ENCODE measurements around the gene TMEM247.

Gene TMEM247

DNA sequence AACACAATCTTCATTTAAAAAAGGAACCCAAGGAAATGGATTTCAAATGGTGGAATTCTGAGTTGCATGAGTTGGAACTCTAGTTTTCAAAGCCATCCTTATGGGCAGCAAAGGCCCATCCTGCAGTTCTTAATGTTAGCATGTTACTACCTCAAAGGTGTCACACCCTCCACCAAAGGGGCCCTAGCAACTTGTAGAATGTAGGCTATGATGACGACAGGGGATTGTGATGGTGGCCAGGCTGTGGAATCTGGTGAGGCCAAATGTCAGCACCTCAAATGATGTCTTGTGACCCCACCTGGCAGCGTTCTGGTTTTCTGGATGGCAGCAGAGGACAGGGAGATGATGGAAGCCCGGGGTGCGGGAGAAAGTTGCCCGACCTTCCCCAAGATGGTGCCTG lies at the start of gene TMEM247:
Gene TMEM247 (plus strand): TSS at position 301 of the 400 bp plus-strand sequence.
- no peak for DNase-seq

DNA sequence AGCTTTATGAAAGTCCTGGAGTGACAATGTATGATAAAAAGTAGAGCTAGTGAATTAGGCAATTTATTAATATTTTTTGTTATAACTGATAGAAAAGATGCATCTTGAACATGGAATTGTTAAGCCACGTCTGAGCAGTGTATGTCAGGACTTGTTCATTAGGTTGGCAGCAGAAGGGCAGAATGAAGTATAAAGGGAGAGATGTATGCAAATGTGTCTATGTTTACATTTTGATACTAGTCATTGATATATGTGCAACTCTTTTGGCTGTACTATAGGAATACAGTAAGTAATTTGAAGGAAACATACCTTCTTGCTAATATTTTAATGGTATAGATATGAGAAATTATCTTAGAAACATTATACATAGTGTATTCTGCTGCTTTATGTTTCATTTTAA lies 49.0 kb upstream of the TMEM247 start:
- no peak for DNase-seq

DNA sequence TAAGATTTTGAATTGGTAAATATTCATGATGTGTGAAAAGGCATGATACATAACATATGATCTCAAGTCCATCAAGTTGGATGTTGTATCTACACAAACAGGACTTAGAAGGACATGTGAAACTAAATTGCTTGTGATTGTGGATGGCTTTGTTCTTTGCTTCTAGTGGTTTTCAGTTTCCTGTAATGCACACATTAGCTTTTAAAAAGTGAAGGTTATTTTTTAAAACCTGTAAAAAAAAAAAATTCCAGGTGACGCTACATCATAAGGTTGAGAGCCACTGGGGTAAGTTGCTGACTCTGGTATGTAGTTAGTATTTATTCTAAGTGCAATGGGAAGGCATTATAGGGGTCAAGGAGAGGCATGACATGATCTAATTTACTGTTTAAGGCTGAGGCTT lies 48.4 kb upstream of the TMEM247 start:
- DNase-seq: no peak

DNA sequence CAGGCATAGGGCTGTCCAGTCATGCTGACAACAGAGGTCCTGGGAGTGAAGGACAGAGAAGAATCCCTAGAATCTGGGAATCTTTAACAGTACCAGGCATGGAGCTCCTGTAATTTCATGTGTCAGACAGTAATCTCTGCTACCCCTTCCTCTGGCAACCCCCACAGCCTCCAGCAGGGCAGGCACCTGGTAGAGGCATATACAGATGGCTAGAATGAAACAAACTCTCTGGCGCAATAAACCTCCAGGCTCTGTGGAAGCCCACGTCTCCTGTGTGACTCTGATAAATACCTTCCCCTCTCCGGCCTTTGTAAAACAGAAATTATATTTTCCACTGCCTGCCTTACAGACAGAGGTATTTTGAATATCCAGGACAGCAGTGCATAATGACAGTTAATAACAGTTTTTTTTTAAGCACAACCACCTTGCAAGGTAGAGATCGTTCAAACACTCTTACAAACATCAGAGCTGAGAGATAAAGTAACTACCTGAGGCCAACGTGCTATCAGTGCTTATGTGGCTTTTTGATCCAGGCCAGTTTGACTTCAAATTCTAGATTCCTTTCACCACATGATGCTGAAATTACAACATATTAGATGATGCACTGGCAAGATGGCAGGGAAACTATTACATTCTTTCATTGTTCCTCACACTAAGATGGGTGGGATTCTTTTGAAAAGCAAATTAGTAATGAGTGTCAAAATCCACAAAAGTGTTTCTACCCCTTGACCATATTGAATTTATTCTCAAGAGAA lies 47.7 kb upstream of the TMEM247 start:
- no peak for DNase-seq

DNA sequence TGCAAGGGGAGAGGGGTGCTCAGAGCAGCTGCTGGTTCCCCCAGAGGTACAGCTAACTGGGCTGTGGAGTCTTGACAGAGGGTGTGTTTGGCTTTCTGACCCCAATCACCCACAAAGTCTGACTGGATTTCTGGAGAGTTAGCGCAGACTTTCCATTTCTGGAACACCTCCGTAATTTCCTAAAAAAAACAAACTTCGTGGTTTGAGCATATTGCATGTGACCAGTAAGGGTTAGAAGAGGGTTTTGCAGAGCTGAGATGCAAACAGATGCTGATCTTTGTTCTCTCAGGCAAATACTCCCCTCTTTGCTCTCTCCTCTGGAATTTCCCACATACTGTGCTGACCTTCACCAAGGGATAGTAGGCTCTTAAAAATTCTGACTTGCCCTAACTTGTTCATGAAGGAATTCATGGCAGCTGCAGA lies 44.5 kb upstream of the TMEM247 start:
- no peak for DNase-seq

DNA sequence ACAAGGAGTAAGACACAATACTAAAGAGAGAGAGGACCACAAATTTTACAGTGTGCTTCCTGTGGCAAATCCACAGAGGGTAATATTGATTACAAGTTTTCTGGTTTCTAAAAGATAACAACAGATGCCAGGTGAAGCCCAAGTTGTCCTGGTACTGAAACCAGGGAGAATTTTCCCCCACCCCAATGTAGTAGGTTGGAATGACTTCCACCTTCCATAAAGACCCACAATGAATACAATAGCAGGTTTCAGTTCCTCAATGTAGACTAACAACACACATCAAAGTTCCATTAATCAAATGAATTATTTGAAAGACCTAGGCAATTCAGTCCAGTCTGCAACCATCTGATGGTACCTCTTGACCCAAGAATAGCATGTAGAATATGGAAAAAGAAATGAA lies 44.0 kb upstream of the TMEM247 start:
- DNase-seq: no peak

DNA sequence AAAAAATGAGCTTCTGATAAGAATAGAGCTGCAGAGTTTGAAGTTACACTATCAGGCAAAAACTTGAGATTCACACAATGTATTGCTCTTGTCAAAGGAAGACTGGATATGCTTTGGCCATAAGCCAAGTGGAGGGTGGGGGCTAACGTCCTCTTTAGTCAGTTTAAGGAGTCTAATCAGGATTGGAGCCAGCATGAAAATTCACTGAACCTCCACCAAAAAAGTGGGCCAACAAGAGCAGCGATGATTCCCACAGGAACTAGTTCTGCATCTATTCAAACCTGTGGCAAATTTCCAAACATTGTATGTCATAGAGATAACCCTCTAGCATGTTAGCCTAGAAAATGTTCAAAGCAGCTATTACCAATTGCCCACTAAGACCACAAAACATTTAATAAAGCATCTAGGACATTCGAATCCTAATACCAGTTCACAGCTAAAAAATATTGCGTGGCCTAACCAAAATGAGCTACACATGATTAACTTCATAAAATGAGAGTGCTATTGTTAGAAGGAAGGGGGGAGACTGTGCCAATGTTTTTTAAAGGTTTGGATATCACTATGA lies 43.5 kb upstream of the TMEM247 start:
- no peak for DNase-seq

DNA sequence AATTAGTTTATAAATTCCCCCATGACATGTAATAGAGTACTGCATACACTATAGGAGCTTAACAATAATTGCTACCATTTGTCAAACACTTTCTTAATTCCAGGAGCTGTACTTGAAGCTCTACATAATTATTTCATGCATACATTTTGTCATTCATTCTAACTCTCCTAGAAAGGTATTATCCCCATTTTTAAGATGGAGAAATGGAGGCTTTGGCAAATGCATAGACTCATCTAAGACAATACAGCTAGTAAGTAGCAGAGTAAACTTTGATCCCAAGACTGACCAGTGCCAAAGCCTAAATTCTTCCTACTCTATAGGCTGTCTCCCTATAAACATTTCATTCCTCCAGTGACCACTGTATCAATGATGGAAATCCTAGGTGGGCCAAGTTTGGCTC lies 42.6 kb upstream of the TMEM247 start:
- DNase-seq: no peak

DNA sequence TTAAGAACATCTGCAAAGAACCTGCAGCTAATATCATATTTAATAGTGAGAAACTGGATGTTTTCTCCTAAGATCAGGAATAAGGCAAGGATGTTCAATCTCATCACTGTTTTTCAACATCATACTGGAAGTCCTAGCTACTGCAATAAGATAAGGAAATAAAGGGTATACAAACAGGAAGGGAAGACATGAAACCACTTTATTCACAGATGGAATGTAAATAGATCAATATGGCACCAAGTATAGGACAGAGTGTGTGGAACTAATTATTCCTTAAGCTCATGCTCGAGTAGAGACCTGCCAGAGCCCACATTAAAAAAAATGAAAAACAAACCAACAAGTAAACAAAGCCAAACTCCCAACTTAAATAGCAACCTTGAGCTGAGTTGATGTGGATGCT lies 41.3 kb upstream of the TMEM247 start:
- DNase-seq: no peak

DNA sequence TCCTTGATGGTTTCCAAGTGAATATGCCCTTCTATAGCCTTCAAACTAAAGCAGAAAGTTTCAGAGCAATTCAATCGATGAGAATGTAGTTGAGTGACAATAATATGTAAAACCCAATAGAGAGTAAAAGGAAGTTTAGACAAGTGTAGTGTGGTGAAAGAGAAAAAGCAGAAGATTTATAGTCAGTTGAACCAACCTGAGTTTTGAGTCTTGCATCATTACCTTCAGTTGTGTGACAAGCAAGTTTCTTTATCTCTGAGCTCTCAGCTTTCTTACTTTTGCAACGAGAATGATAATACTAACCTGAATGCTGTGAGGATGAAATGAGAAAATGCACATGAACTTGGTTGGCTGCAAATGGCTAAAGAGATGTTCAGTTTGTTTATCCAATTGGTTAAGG lies 40.6 kb upstream of the TMEM247 start:
- no peak for DNase-seq

DNA sequence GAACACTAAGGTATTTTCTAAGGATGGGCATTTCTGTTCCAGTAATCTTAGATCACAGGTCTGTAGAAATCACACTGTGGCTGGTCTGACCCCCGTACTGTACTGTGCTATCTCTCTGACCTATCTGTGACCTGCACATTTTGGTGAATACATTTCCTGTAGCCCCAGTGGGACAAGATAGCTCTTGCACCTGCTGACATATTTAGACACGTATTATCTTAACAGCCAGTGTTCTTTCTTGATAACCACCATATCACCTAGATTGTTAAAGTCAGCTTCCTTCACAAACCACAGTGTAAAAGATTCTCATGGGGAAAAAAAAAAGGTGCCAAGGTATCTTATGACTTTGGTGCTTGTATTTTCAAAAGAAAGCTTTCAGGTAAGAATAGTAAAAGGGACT lies 39.8 kb upstream of the TMEM247 start:
- DNase-seq: no peak

DNA sequence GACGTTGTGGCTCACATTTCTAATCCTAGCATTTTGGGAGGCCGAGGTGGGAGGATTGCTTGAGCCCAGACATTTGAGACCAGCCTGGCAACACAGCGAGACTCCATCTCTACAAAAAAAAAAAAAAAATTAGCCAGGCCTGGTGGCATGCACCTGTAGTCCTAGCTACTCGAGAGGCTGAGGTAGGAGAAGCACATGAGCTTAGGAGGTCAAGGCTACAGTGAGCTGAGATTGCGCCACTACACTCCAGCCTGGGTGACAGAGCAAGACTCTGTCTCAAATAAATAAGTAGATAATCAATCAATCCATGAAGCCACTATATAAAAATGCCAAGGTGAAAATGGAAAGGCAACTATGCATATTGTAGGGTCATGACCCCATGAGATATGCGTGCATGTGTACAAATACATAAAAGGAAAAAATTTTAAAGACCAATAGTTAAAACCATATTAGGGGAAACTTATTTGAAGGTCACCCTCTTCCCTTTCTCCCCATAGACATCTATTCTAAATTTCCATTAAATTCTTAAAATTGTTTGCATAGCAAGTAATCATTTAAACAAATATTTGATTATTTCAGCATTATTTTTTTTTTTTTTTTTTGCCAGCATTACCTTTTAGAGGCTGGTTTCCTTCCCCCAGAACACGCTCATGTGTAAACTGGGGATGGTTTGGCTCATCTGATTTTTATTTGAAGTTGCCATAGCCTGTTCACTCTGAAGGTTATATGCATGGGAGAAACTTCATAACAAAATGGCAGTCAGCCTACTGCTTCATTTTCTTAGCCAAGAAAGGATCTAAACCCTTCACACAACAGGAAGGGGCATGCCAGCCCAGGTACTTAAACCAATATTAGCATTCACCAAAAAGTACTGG lies 37.3 kb upstream of the TMEM247 start:
- DNase-seq: no peak

DNA sequence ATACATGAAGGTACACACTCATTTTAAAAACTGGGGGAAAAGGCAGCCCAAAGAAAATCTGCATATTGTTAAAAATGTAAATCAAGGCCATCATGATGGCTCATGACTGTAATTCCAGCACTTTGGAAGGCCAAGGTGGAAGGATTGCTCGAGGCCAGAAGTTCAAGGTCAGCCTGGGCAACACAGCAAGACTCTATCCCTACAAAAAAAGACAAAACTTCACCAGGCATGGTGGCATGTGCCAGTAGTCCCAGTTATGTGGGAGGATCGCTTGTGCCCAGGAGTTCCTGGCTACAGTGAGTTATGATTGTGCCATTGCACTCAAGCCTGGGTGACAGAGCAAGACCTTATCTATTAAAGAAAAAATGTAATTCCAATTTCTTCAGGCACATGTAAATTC lies 34.6 kb upstream of the TMEM247 start:
- DNase-seq: no peak

DNA sequence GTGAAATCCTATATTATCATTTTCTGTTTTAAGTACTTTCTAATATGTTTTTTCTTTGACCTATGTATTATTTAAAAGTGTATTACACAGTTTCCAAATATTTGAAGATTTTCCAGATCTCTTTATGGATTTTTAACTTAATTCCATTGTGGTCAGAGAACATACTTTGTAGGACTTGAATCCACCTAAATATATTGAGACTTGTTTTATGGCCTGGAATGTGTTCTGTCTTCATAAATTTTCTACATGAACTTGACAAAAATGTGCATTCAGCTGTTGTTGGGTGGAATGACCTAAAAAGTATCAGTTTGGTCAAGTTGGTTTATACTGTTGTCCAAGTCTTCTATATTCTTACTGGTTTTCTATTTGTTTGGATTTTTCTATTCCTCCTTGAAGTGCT lies 33.8 kb upstream of the TMEM247 start:
- no peak for DNase-seq

DNA sequence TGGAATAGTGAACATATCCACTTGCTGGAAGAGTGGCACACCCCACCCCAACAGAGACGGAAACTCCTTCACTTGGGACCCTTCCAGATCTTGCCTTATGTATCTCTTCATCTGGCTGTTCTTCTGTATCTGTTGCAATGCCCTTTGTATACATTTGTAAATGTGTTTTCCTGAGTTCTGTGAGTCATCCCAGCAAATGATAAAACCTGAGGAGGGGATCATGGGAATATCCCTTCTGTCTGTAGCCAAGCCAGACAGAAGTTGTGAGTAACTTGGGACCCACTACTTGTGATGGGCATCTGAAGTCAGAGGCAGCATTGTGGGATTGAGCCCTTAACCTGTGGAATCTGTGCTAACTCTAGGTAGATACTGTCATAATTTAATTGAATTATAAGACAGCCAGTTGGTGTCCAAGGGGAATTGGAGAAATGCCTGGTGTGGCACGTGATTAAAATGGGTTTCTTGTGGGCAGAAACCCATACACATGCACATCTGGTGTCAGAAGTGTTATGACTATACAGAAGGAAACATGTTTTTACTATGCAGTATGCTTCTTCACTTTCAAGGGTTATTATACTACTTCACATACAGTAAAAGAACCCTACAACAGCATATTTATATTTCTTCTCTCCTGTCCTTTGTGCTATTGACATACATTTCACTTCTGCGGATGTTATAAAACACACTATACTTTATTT lies 32.3 kb upstream of the TMEM247 start:
- DNase-seq: no peak

DNA sequence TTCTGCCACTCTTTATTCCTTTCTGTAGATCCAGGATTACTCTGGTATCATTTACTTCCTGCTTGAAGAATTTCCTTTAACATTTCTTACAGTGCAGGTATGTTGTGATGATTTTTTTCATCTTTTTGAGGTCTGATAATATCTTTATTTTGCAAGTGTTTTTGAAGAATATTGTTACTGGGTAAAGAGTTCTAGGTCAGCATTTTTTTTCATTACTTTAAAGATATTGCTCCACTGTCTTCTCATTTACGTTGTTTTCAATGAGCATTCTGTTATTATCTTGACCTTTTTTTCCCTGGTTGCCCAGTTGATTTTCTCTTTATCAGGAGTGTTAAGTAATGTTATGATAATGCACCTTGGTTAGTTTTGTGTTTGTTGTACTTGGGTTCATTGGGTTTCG lies 31.7 kb upstream of the TMEM247 start:
- DNase-seq: no peak

DNA sequence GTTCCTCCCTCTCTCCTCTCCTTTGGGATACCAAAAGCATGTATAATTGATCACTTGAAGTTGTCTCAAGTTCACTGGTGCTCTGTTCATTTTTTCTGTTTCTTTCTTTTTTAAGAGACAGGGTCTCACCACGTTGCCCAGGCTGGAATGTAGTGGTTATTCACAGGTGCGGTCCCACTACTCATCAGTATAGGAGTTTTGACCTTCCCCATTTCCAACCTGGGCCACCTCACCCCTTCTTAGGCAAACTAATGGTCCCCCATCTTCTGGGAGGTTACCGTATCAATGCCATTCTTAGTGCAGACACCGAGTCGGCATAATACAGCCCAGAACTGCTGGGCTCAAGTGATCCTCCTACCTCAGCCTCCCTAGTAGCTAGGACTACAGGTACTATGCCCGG lies 31.3 kb upstream of the TMEM247 start:
- no peak for DNase-seq

DNA sequence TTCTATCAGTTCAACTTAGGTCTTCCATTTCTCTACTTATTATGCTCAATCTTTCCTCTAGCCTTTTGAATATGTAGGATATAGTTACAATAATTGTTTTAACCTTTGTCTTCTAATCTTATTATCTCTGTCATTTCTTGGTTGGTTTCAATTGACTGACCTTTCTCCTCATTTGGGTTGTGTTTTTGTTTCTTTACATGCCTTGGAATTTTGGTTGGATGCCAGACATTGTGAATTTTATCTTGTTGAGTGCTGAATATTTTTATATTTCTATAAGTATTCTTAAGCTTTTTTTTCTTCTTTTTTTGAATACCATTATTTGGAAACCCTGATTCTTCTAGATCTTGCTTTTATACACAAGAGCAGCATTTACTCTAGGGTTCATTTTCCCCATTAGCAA lies 30.7 kb upstream of the TMEM247 start:
- DNase-seq: no peak

DNA sequence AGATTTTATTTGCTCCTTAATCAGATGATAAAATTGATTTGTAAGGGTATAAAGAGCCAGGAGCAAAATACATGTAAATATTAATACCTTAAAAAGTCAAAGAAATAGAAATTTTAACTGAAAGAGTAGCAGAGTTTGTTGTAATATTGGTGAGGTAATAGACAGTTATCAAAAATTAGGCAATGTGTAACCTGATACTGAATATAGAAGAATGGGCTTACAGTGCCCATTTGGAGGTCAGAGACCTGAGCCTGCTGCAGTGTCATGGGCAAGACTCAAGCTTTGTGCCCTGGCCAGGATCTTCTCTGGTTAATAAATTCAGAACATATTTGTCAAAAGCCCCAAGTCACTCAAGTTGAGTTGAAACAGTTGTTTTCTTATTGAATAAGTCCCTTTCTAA lies 29.7 kb upstream of the TMEM247 start:
- DNase-seq: no peak

DNA sequence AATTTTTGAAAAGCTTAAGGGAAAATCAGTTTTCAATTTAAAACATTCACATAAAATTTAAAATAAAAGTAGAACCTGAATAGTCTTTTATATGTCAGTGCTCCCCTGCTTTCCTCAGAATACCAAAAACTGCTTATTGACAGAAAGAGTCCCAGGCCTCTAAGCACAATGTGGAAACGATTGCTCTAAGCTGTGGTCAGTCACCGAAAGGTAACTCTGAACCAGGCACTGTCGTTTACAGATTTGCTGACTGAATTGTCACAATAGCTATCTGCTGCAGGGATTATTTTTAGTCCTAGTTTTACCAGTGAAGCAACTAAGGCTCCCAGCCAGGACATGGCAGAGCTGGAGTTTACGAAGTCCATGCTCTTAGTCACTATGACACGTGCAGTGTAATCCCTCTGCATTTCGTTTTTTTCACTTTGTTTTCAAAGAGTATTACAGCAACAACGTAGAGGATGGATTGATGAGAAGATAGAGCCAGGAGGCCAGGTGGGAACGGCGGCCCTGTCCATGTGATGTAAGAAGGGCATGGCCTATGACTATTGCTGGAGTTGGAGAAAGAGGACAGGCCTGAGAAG lies 28.1 kb upstream of the TMEM247 start:
- no peak for DNase-seq

DNA sequence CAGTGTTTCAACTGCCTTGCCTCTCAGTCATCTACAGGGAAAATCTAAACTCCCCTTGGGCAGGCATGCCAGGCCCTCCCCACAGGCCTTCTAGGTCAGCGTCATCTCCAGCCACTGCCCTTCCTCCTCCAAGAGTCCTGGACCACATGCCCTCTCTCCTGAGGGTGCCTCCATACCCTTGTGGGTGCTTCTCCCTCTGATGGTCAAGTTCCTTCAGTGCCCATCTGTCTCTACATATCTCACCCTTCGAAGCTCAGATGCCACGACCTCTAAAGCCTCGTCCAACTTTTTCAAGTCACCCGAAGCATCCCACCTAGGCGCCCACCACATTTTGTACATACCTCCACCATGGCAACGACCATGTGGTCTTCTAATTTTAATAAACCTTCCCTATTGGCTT lies 22.6 kb upstream of the TMEM247 start:
- no peak for DNase-seq

DNA sequence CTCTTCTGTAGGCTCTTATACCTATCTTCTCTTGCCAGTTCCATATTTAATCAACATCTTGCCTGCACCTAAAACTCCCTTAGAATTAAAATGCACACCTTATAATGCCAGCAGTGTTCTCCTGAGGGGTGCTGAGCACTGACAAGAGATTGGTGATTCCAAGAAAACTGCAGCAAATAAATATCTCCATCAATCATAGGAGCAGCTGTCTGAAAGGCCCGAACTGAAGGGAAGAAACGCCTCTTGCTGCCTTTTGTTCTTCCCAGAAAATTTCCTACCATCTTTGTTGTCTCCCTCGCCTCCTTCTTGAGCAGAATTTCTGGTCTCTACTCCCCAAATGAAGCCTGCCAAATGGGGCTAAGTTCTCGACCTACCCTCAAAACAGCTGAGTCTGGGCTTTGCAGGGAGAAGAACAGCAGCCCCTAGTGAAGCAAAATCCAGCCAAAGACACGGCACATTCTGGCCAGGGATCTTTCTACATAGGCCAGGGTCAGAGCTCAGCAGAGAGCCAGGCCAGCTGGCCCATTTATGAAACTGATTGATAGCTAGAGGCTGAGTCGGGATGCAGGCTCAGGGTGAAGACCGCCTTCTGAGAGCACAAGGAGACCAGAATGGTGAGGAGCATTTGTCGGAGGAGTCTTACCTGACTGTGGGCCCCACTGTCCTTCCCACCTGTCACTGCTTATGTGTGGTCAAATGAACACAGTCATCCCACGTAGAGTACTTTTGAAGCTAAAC lies 20.4 kb upstream of the TMEM247 start:
- DNase-seq: no peak
